ENCODE data around the gene TOMM5.

The TOMM5 gene

DNA sequence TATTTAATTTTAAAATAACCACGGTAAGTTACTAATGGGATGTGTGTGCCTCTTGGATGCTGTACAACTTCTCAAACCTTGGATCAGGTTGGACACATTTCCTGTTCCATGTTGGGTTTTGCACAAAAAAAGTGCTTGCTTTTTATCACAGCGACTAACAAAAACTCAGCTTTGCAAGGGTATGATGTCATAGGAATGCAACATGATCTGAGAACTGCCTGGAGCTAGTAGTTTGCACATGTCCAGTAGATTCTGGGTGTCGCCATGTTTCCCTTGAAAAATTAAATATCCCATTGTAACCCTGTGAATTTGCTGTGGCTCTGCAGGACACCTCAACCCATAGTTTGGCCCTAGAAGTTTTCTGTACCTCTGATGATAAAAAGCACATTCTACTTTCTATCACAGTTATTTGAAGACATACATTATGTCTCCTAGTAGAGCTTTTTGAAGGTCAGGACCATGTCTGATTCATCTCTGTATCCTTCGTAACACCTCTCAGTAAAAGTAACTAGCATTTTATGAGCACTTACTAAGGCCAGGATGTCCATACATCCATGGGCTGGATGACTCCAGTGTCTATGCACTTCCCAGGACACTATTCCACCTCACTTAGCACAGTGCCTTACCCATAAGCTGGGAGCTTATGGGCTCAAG, 46.8 kb upstream of the TOMM5 start:
- TF ChIP-seq TCF12 (IDR thresholded peaks at IDR 0.05; ENCODE audit: low read depth) (no peak), CEBPB (IDR thresholded peaks at IDR 0.05) (no peak), NFIC (IDR thresholded peaks at IDR 0.05) (no peak), ZBTB7A (IDR thresholded peaks at IDR 0.05; ENCODE audit: low read depth) (no peak), FOXM1 (IDR thresholded peaks at IDR 0.05; ENCODE audit: borderline replicate concordance, low read depth) (no peak), TAF1 (IDR thresholded peaks at IDR 0.05; ENCODE audit: low read depth) (no peak), EP300 (IDR thresholded peaks at IDR 0.05; ENCODE audit: borderline replicate concordance) (no peak), CREB1 (IDR thresholded peaks at IDR 0.05; ENCODE audit: low read depth) (no peak)

DNA sequence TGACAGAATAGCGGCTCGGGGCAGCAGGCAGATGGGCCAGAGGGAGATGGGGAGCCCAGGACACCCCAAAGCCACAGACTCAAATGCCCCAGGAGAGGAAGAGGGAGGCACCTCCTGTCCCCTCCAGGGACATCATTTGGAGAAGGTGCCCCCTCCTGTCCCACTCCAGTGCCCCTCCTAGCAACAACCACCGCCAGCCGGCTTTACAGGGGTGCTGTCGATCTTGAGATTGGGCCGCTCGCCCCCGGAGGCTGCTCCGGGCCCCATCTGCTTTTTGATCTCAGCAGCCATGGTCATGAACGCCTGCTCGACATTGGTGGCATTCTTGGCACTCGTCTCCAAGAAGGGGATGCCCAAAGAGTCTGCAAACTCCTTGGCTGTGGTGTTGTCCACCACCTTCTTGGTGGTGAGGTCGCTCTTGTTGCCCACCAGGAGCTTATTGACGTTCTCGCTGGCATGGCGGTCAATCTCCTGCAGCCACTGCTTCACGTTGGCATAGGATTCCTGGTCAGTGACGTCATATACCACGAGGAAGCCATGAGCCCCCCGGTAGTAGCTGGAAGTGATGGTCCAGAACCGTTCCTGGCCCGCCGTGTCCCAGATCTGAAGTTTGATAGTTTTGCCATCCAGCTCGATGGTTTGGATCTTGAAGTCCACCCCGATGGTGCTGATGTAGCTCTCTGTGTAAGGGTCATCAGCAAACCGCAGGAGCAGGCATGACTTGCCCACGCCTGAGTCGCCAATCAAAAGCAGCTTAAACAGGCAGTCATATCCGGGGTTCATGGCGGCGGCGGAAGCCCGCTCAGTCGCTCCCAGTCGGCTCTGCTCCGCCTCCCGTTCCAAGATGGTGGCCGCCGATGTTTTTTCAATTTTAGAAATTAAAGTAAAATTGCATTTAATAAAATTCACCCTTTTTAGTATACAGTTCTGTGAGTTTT, 44.4 kb upstream of the TOMM5 start:
- TF ChIP-seq ZBTB7A (IDR thresholded peaks at IDR 0.05; ENCODE audit: low read depth) (no peak), MAX (IDR thresholded peaks at IDR 0.05) (no peak), EGR1 (IDR thresholded peaks at IDR 0.05) (no peak), CREB1 (IDR thresholded peaks at IDR 0.05; ENCODE audit: low read depth) (no peak), TEAD4 (IDR thresholded peaks at IDR 0.05) (no peak), RAD21 (IDR thresholded peaks at IDR 0.05; ENCODE audit: low read depth) (no peak), TCF12 (IDR thresholded peaks at IDR 0.05; ENCODE audit: low read depth) (no peak)

DNA sequence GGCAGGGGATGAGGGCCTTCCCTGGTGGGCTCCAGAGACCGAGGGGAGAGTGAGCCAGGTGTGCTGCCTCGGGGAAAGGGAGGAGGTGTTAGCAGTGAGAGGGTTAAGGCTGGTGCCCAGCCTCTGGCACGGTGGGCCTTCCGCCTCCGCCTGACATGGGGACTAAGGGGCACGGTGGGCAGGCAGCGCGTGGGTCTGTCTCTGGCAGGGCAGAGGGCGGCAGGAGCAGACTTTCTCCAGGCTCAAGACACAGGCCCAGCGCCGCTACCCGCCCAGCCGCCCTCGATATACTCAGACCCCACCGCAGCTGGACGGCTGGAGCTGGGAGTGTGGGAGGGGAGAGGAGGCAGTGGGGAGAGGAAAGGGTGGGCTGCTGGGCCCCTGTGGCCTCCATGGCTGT, 43.4 kb upstream of the TOMM5 start:
- TF ChIP-seq, protein P1, sequence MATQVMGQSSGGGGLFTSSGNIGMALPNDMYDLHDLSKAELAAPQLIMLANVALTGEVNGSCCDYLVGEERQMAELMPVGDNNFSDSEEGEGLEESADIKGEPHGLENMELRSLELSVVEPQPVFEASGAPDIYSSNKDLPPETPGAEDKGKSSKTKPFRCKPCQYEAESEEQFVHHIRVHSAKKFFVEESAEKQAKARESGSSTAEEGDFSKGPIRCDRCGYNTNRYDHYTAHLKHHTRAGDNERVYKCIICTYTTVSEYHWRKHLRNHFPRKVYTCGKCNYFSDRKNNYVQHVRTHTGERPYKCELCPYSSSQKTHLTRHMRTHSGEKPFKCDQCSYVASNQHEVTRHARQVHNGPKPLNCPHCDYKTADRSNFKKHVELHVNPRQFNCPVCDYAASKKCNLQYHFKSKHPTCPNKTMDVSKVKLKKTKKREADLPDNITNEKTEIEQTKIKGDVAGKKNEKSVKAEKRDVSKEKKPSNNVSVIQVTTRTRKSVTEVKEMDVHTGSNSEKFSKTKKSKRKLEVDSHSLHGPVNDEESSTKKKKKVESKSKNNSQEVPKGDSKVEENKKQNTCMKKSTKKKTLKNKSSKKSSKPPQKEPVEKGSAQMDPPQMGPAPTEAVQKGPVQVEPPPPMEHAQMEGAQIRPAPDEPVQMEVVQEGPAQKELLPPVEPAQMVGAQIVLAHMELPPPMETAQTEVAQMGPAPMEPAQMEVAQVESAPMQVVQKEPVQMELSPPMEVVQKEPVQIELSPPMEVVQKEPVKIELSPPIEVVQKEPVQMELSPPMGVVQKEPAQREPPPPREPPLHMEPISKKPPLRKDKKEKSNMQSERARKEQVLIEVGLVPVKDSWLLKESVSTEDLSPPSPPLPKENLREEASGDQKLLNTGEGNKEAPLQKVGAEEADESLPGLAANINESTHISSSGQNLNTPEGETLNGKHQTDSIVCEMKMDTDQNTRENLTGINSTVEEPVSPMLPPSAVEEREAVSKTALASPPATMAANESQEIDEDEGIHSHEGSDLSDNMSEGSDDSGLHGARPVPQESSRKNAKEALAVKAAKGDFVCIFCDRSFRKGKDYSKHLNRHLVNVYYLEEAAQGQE (IDR thresholded peaks at IDR 0.05; ENCODE audit: low read depth): no peak
- TF ChIP-seq FOXM1 (IDR thresholded peaks at IDR 0.05; ENCODE audit: borderline replicate concordance, low read depth) (no peak), TEAD4 (IDR thresholded peaks at IDR 0.05) (no peak), USF1 (IDR thresholded peaks at IDR 0.05) (no peak), RAD21 (IDR thresholded peaks at IDR 0.05; ENCODE audit: low read depth) (no peak), CEBPB (IDR thresholded peaks at IDR 0.05) (no peak), TCF12 (IDR thresholded peaks at IDR 0.05; ENCODE audit: low read depth) (no peak), CREB1 (IDR thresholded peaks at IDR 0.05; ENCODE audit: low read depth) (no peak), NFIC (IDR thresholded peaks at IDR 0.05) (no peak), ZBTB7A (IDR thresholded peaks at IDR 0.05; ENCODE audit: low read depth) (no peak), TAF1 (IDR thresholded peaks at IDR 0.05; ENCODE audit: low read depth) (no peak), EP300 (IDR thresholded peaks at IDR 0.05; ENCODE audit: borderline replicate concordance) (no peak), YY1 (IDR thresholded peaks at IDR 0.05; ENCODE audit: low read depth) (no peak), EGR1 (IDR thresholded peaks at IDR 0.05) (no peak), MAX (IDR thresholded peaks at IDR 0.05) (no peak)

DNA sequence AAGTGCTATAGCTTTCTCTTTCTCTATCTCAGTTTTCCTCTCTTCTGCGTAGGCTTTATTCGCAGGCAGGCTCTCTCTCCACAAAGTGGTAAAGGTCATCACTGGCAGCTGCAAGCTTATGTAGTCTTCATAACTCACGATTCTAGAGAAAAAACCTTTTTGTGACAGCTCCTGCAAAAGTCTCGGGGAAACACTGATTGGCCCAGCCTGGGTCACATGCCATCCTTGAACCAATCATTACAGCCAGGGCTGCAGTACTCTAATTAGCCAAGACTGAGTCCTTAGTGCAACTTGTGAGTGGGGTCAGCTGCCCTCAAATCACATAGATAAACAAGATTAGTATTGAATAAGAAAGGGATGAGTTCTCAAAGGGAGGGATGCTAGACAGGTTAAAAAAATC, 40.1 kb upstream of the TOMM5 start:
- TF ChIP-seq, protein P1 (IDR thresholded peaks at IDR 0.05; ENCODE audit: low read depth): no peak
- TF ChIP-seq ZBTB7A (IDR thresholded peaks at IDR 0.05; ENCODE audit: low read depth): no peak
- TF ChIP-seq CEBPB (IDR thresholded peaks at IDR 0.05): no peak
- TF ChIP-seq USF1 (IDR thresholded peaks at IDR 0.05): peak; percentile 58
- no peak for TF ChIP-seq TAF1 (IDR thresholded peaks at IDR 0.05; ENCODE audit: low read depth)

DNA sequence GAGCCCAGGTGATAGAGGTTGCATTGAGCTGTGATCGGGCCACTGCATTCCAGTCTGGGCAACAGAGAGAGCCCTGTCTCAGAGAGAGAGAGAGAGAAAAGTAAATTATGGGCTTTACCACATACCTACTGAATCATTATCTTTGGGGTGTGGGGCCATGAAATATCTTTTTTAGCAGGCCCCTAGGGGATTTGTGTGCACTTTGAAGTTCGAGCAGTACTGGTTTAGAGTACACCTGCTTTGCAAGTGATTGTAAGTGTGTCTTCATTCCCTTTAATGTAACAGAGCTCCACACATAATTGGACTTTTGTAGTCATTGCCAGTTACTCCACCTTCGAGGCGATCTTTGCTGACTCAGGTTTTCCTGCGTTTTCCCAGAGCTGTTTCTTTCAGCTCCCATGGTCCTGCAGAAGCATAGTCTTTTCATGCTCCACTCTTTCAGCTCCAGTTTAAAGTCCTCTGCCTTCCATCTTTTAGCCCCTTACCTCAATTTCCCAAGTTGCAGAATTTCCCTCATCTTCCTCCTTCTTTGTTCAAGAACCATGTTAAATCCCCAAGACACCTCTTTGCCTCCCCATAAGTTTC, 34.4 kb upstream of the TOMM5 start:
- TF ChIP-seq TCF12 (IDR thresholded peaks at IDR 0.05; ENCODE audit: low read depth) (no peak), ZBTB7A (IDR thresholded peaks at IDR 0.05; ENCODE audit: low read depth) (no peak), MAX (IDR thresholded peaks at IDR 0.05) (no peak), CREB1 (IDR thresholded peaks at IDR 0.05; ENCODE audit: low read depth) (no peak), CEBPB (IDR thresholded peaks at IDR 0.05) (no peak)

Measured in Ishikawa (cell line).